OCI-LY7 (cell line): ENCODE measurements around the gene PPP1R9B. TPM values are rescaled to one million over a fixed set of nuclear protein-coding genes. Genes with fewer than 3 reads are reported as not detected.

Source experiments
- BruUV-seq: library from RNA; stranded (reverse); fragments of 400-500 nt; replicated peaks from 2 replicates; lab custom pipeline; 2021; lab: Mats Ljungman, UMichigan
- CTCF ChIA-PET: fragments of 300-600 bp; sonication (Branson Sonifier 250); formaldehyde crosslinking; loops from one replicate; lab custom pipeline; 2022; ENCODE audit warnings: antibody characterized with exemption; ENCODE audit not compliant: unreplicated experiment; lab: Charles Lee
- POLR2A ChIA-PET: fragments of 300-600 bp; sonication (Branson Sonifier 250); formaldehyde crosslinking; loops from one replicate; lab custom pipeline; 2022; ENCODE audit warnings: antibody characterized with exemption; lab: Charles Lee
- DNase-seq: peaks from one replicate; pipeline ENCODE4 v3.0.0-alpha.2; 2015; ENCODE audit warnings: low spot score
- H2AFZ ChIP-seq: fragments of 200-600 bp; sonication (generic), shearing (Covaris generic); 2 replicates; pipeline ENCODE4 v1.6.1; 2014; ENCODE audit warnings: mild to moderate bottlenecking, antibody characterized with exemption, low read length, moderate library complexity
- H3K27ac ChIP-seq: fragments of 200-600 bp; sonication (generic); 2 replicates; pipeline ENCODE4 v1.5.1; 2014; ENCODE audit warnings: mixed run types, low read depth, mild to moderate bottlenecking, moderate library complexity, low read length, inconsistent platforms; ENCODE audit not compliant: poor library complexity, severe bottlenecking
- H3K36me3 ChIP-seq: fragments of 200-600 bp; sonication (generic); 2 replicates; pipeline ENCODE4 v1.6.1; 2014; ENCODE audit warnings: mild to moderate bottlenecking, antibody characterized with exemption, low read length, moderate library complexity, mixed read lengths; ENCODE audit not compliant: insufficient read depth
- H3K4me1 ChIP-seq: fragments of 200-600 bp; sonication (generic); 2 replicates; pipeline ENCODE4 v1.5.1; 2014; ENCODE audit warnings: mild to moderate bottlenecking, low read length; ENCODE audit not compliant: insufficient read depth, poor library complexity, severe bottlenecking
- H3K4me2 ChIP-seq: fragments of 200-600 bp; sonication (generic); 2 replicates; pipeline ENCODE4 v1.6.1; 2014; ENCODE audit warnings: mild to moderate bottlenecking, low read length
- H3K4me3 ChIP-seq: fragments of 200-600 bp; sonication (generic); 2 replicates; pipeline ENCODE4 v1.5.1; 2014; ENCODE audit warnings: mild to moderate bottlenecking, low read depth, low read length; ENCODE audit not compliant: poor library complexity, severe bottlenecking
- H3K79me2 ChIP-seq: fragments of 200-600 bp; sonication (generic); 2 replicates; pipeline ENCODE4 v1.6.1; 2016; ENCODE audit warnings: low read depth, mild to moderate bottlenecking, low read length, moderate library complexity, mixed read lengths; ENCODE audit not compliant: insufficient read depth
- H3K9me2 ChIP-seq: fragments of 200-600 bp; sonication (generic); 2 replicates; pipeline ENCODE4 v1.6.1; 2016; ENCODE audit warnings: mild to moderate bottlenecking, low read length, mixed read lengths; ENCODE audit not compliant: insufficient read depth
- H3K9me3 ChIP-seq: fragments of 200-600 bp; sonication (generic); 2 replicates; pipeline ENCODE4 v1.6.1; 2014; ENCODE audit warnings: mild to moderate bottlenecking, mixed run types, low read length, mixed read lengths
- H4K20me1 ChIP-seq: fragments of 200-600 bp; sonication (generic); 2 replicates; pipeline ENCODE4 v1.6.1; 2014; ENCODE audit warnings: mild to moderate bottlenecking, antibody characterized with exemption, low read length, moderate library complexity, mixed read lengths; ENCODE audit not compliant: insufficient read depth
- EZH2phosphoT487 ChIP-seq: fragments of 200-600 bp; sonication (generic); IDR thresholded peaks from 2 replicates; pipeline ENCODE4 v1.6.1; 2018; ENCODE audit warnings: low read depth, borderline replicate concordance, mild to moderate bottlenecking, mixed run types, antibody characterized with exemption, low read length, moderate library complexity, mixed read lengths
- intact Hi-C: fragments of 100-400 bp; cut with micrococcal nuclease; formaldehyde crosslinking; loops from one replicate; pipeline ENCODE4 v1.10.0; 2022; ENCODE audit not compliant: unreplicated experiment
- total RNA-seq, 2 experiments: library from RNA; depleted of rRNA in 1 of 2; stranded (reverse); fragments of >200 nt in 1 of 2; shearing (Covaris generic) in 1 of 2; gene quantifications; 2 replicates each; pipeline ENCODE4 v1.2.3, GENCODE V29; 2014 to 2022
- TF ChIP-seq, protein P1 (sequence below): fragments of 200-600 bp; sonication (generic); conservative IDR thresholded peaks from 2 replicates; pipeline ENCODE4 v1.5.1; 2014; ENCODE audit warnings: mild to moderate bottlenecking, antibody characterized with exemption, low read length, moderate library complexity, mixed read lengths

Gene PPP1R9B
- total RNA-seq, 2 experiments from 2014 or later: 45.3 to 87.0 TPM

DNA sequence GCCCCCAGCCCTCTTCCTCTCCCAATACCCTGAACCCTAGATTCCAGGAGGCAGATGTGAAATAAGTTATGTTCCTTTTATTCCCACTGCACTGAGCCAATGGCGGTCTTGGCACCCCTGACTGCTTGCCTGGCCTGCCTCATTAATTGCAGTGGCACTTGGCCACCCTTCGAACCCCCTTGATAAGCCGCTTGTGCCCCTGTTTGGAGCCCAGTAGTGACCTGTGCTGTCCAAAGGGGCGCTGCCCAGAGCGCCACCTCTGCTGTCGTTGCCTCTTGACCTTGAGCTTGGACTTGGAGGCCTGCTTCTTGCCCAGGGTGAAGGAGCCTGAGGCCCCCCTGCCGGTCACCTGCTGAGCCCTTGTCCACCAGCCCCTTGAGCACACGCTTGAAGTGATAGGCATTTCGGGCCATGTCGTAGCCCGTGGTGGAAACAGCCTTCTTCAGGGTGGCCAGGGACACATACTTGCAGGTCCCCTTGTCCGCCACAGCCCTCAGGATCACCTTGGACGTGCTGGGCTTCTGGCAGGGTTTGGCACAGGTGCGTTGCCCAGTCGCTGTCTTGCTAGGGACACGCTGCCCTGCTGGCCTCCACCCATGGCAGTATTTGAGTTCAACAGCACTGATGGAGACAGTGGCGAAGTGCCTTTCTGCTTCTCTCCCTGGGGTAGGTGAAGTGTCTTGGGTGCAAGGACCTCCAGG is 21.0 kb upstream of the PPP1R9B start:
- H3K79me2 ChIP-seq: no peaks in the 10 kb centered on the region
- H3K36me3 ChIP-seq: no peaks in the 10 kb centered on the region
- no peak overlapping the region for H3K27ac ChIP-seq
- no peak overlapping the region for H2AFZ ChIP-seq
- no peaks in the 10 kb centered on the region for H3K9me3 ChIP-seq
- no peak for TF ChIP-seq EZH2phosphoT487
- TF ChIP-seq, protein P1, sequence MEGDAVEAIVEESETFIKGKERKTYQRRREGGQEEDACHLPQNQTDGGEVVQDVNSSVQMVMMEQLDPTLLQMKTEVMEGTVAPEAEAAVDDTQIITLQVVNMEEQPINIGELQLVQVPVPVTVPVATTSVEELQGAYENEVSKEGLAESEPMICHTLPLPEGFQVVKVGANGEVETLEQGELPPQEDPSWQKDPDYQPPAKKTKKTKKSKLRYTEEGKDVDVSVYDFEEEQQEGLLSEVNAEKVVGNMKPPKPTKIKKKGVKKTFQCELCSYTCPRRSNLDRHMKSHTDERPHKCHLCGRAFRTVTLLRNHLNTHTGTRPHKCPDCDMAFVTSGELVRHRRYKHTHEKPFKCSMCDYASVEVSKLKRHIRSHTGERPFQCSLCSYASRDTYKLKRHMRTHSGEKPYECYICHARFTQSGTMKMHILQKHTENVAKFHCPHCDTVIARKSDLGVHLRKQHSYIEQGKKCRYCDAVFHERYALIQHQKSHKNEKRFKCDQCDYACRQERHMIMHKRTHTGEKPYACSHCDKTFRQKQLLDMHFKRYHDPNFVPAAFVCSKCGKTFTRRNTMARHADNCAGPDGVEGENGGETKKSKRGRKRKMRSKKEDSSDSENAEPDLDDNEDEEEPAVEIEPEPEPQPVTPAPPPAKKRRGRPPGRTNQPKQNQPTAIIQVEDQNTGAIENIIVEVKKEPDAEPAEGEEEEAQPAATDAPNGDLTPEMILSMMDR: no peak
- H3K4me3 ChIP-seq: no peak overlapping the region
- CTCF ChIA-PET: no interaction called here
- no peak for DNase-seq
- POLR2A ChIA-PET: no interaction called here
- no peaks in the 10 kb centered on the region for H3K9me2 ChIP-seq
- peaks cover 17% of the 10 kb centered on the region for H3K4me1 ChIP-seq
- intact Hi-C loops: no loop called here
- no peaks in the 10 kb centered on the region for H4K20me1 ChIP-seq
- BruUV-seq: no TSS peak
- no peak overlapping the region for H3K4me2 ChIP-seq

GRCh38 chr17:50170662-50171370 is 20.3 kb upstream of the PPP1R9B start:
- H2AFZ ChIP-seq: no peak overlapping the region
- no peaks in the 10 kb centered on the region for H3K79me2 ChIP-seq
- H3K9me2 ChIP-seq: no peaks in the 10 kb centered on the region
- no peak overlapping the region for H3K4me3 ChIP-seq
- POLR2A ChIA-PET: no interaction called here
- H3K27ac ChIP-seq: no peak overlapping the region
- H4K20me1 ChIP-seq: no peaks in the 10 kb centered on the region
- CTCF ChIA-PET: no interaction called here
- no peaks in the 10 kb centered on the region for H3K9me3 ChIP-seq
- H3K4me1 ChIP-seq: peaks cover 17% of the 10 kb centered on the region
- no peak for DNase-seq
- TF ChIP-seq EZH2phosphoT487: no peak
- TF ChIP-seq, protein P1: no peak
- BruUV-seq: no TSS peak
- no peaks in the 10 kb centered on the region for H3K36me3 ChIP-seq
- no peak overlapping the region for H3K4me2 ChIP-seq
- intact Hi-C loops: no loop called here
